Activated T-helper 1 cell treated with anti-CD3 and anti-CD28 coated beads, Interleukin-12 subunit alpha, Interleukin-12 subunit beta, Interleukin-2, Interleukin-4 antibody, amounts not matched to agents 30 ng/mL and 10 ng/mL and 1 ng/mL, durations not matched to agents 14 hours and 24 hours and 36 hours (primary cell): ENCODE results near the gene NPTX2. TPM values are rescaled to one million over a fixed set of nuclear protein-coding genes. Genes with fewer than 3 reads are reported as not detected.

Source experiments
- DNase-seq: peaks from one replicate; pipeline ENCODE4 v3.0.0; 2021; ENCODE audit warnings: low spot score
- H3K27ac Mint-ChIP-seq: one replicate; pipeline ENCODE4 v1.8.0; 2021; ENCODE audit warnings: mild to moderate bottlenecking, mixed read lengths
- H3K27me3 Mint-ChIP-seq: one replicate; pipeline ENCODE4 v1.8.0; 2022; ENCODE audit warnings: mild to moderate bottlenecking, moderate library complexity, mixed read lengths; ENCODE audit not compliant: insufficient read depth
- H3K36me3 Mint-ChIP-seq: one replicate; pipeline ENCODE4 v1.8.0; 2021; ENCODE audit warnings: low read depth, mixed read lengths
- H3K4me1 Mint-ChIP-seq: one replicate; pipeline ENCODE4 v1.8.0; 2021; ENCODE audit warnings: low read depth, mixed read lengths
- H3K4me3 Mint-ChIP-seq: one replicate; pipeline ENCODE4 v1.8.0; 2021; ENCODE audit warnings: mild to moderate bottlenecking, moderate library complexity, mixed read lengths
- H3K9me3 Mint-ChIP-seq: one replicate; pipeline ENCODE4 v1.8.0; 2021; ENCODE audit warnings: mixed read lengths
- intact Hi-C: fragments of 100-400 bp; cut with micrococcal nuclease; formaldehyde crosslinking; loops from one replicate; pipeline ENCODE4 v1.15.1; 2024
- total RNA-seq: library from RNA; stranded (reverse); gene quantifications from 2 replicates; pipeline ENCODE4 v1.2.3, GENCODE V29; 2022

The NPTX2 gene
- total RNA-seq, 1 donor from 2014 or later, result 0.08 TPM

- Mint-ChIP-seq H3K4me3 (no peak overlapping the region), H3K27ac (no peak overlapping the region), H3K9me3 (peaks cover 24% of the 10 kb centered on the region), H3K36me3 (no peaks in the 10 kb centered on the region), H3K4me1 (no peaks in the 10 kb centered on the region), H3K27me3 (no peaks in the 10 kb centered on the region)
- no peak for DNase-seq
- intact Hi-C loops, result no loop called here
Observed at GRCh38 chr7:98670186-98670585, 53.1 kb downstream of the NPTX2 start.

- Mint-ChIP-seq H3K27ac (no peak overlapping the region), H3K36me3 (no peaks in the 10 kb centered on the region), H3K4me3 (no peak overlapping the region), H3K9me3 (peaks cover 20% of the 10 kb centered on the region), H3K27me3 (no peaks in the 10 kb centered on the region), H3K4me1 (no peaks in the 10 kb centered on the region)
- DNase-seq, result no peak
- intact Hi-C loops, result no loop called here
Observed at GRCh38 chr7:98671733-98672331, 54.7 kb downstream of the NPTX2 start.

- Mint-ChIP-seq H3K27me3 (no peaks in the 10 kb centered on the region), H3K9me3 (peaks cover 24% of the 10 kb centered on the region), H3K4me1 (no peaks in the 10 kb centered on the region), H3K27ac (no peak overlapping the region), H3K36me3 (no peaks in the 10 kb centered on the region), H3K4me3 (no peak overlapping the region)
- no peak for DNase-seq
- intact Hi-C loops, result no loop called here
Observed at GRCh38 chr7:98674461-98674860, 57.4 kb downstream of the NPTX2 start.

- Mint-ChIP-seq H3K4me1 (no peaks in the 10 kb centered on the region), H3K4me3 (no peak overlapping the region), H3K36me3 (no peaks in the 10 kb centered on the region), H3K27ac (no peak overlapping the region), H3K9me3 (peaks cover 24% of the 10 kb centered on the region), H3K27me3 (no peaks in the 10 kb centered on the region)
- intact Hi-C loops, result no loop called here
- DNase-seq, result no peak
Observed at GRCh38 chr7:98674881-98675280, 57.8 kb downstream of the NPTX2 start.

- Mint-ChIP-seq H3K27ac (no peak overlapping the region), H3K27me3 (peaks cover 3% of the 10 kb centered on the region), H3K9me3 (peaks cover 8% of the 10 kb centered on the region), H3K4me3 (no peak overlapping the region), H3K4me1 (no peaks in the 10 kb centered on the region), H3K36me3 (no peaks in the 10 kb centered on the region)
- intact Hi-C loops, result no loop called here
- no peak for DNase-seq
Observed at GRCh38 chr7:98678215-98678614, 61.1 kb downstream of the NPTX2 start.

Other genes starting within 250 kb of the NPTX2 start
- 1.7 and 2.7 TPM in 2 replicates for gene BAIAP2L1, start 216.2 kb upstream of the NPTX2 start, total RNA-seq